NCI-H524 treated with DMSO at 0.1 percent for 48 hours (cell line): ENCODE results near the gene SIK2.
"Not testable (repeated sequence)": the region's sequence is repeated elsewhere in the genome, so short reads cannot be mapped to it uniquely, and the experiment has no call there.

Experiments used
- DNase-seq: peaks from one replicate; lab custom pipeline; 2025; lab: John Stamatoyannopoulos, UW

The SIK2 gene

DNA sequence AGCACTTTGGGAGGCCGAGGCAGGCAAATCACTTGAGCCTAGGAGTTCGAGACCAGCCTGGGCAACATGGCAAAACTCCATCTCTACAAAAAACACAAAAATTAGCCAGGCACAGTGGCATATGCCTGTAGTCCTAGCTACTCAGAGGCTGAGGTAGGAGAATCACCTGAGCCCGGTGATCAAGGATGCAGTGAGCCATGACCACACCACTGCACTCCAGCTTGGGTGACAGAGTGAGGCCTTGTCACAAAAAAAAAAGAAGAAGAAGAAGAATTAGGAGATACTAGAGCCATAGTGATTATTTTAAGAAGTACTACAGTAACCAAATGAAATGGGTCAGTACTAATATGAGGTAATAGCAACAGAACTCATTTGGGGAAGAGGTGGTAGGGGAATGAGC lies 56.2 kb downstream of the SIK2 start:
- not testable (repeated sequence) for DNase-seq

GRCh38 chr11:111659201-111660115 lies 57.2 kb downstream of the SIK2 start:
- no peak for DNase-seq

- no peak for DNase-seq
Observed at GRCh38 chr11:111660822-111661221, 58.6 kb downstream of the SIK2 start.

DNA sequence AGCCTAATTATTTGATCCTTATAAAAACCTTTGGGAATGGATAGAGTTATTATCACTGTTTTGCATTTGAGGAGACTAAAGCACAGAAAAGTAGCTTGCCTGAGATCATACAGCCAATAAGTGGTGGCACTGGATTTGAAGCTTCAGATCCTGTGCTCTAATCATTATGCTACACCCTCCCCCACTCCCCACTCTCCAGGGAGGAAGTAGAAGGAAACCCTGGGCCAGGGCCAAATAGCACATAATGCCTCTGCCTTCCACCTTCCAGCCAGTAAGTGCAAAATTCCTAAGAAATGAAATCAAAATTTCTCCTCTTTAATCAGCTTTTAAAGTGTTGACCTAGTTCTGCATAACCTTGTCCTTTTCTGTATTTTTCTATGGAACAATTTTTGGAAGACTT lies 61.6 kb downstream of the SIK2 start:
- DNase-seq: no peak

- DNase-seq: no peak
Observed at GRCh38 chr11:111665777-111666176, 63.5 kb downstream of the SIK2 start.

DNA sequence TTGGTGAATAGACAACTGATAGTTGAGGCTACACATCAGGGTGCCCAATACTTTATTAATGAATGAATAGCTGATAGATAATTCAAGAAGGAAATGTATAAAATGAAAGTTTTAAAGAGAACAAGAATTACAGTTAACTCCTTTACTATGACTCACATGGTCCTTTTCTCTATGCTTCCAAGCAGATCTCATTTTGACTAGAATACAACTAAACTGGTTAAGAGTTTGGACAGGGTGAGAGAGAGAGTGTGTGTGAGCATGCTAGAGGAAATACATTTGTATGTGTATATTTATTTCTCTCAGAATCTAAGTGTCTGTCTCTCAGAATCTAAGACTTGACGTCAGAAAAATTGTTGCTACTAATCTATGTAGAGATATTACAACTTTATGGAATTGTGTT lies 66.7 kb downstream of the SIK2 start:
- DNase-seq: no peak

DNA sequence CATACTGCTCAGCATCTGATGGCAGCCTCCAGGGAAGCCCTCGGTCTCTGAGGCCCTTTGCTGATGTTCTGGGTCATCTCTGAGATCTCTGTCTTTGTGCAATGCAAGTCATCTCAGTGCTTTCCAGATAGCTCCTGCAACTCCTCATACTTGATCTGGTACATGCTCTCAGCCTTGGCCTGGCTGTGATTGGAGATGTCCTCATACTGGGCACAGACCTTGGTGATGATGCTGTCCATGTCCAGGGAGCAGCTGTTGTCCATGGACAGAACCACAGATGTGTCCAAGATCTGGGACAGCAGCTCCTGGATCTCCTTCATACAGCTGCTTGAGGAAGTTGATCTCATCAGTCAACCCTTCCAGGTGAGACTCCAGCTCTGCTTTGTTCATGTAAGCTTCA lies 69.1 kb downstream of the SIK2 start:
- DNase-seq: no peak

- no peak for DNase-seq
Observed at GRCh38 chr11:111672949-111673348, 70.7 kb downstream of the SIK2 start.

DNA sequence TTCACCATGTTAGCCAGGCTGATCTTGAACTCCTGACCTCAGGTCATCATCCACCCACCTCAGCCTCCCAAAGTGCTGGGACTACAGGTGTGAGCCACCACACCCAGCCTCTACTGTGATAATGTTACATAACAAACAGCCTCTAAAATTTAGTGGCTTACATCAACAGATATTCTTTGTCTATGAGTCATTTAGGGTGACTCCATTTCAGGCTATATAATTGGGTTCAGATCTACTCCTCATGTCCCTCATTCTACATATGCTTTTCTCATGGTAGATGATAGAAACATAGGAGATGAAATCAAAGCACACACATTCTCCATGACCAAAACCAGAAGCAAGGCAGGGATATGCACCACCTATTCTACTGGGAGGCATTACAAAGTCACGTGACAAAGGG lies 72.7 kb downstream of the SIK2 start:
- DNase-seq: no peak

DNA sequence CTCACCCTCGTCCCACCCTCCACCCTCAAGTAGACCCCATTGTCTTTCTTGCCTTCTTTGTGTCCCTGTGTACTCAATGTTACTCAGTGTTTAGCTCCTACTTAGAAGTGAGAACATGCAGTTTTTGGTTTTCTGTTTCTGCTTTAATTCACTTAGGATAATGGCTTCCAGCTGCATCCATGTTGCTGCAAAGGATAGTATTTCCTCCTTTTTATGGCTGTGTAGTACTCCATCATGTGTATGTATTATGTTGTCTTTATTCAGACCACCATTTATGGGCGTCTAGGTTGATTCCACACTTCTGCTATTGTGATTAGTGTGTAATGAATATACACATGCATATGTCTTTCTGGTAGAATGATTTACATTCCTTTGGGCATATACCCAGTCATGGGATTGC lies 73.6 kb downstream of the SIK2 start:
- no peak for DNase-seq

DNA sequence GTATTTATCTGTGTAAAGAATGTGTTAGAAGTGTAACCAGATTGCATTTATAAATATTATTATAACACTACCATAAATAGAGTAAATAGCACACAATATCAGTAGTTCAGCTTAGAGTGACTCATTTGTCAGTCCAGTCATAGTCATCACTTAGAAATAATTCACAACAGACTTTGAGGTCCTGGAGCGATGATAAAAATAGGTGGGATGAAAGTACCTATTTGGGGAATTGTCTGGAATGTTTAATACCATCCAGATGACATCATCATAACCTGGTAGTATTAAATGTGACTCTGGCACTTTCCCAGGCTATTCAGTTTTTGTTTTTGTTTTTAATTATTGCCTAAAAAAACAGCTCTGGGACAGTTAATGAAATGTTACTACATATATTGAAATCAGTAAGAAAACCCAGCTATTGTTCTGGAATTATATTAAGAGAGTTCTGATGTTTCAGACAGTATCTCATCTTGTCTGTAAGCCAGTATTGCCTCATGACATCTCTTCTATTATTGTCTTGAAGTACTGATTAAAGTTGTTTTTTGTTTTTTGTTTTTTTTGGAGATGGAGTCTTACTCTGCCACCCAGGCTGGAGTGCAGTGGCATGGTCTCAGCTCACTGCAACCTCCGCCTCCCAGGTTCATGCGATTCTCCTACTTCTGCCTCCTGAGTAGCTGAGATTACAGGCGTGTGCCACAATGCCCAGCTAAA lies 74.8 kb downstream of the SIK2 start:
- DNase-seq: no peak

DNA sequence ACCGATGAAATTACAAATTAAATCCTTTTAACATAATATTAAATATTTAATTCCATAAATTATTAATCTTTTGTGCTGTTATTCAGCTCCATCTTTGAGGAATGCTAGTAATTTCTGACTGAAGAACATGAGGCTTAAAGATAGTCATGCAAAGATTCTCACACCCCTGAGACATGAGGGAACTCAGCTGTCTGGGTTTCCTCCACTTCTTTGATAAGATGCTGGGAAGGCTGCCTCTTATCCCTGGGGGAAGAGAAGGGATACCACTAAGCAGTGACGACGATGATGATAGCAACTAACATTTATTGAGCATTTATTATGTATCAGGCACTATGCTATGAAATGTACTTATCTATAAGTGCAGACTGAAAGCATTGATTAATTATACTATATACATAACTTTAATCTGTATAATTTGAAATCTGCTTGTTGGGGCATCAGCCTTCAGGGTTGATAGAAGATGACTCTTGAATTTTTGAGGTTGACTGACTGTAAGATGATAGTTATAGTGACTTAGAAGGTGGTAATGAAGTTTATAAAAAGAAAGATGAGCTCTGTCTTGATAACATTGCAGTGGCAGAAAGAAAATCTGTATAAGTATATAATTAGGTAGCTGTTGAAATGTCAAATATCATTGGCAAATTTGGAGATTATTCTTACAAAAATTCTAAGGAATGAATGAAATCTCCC lies 78.4 kb downstream of the SIK2 start:
- no peak for DNase-seq

GRCh38 chr11:111683806-111684205 lies 81.6 kb downstream of the SIK2 start:
- no peak for DNase-seq

DNA sequence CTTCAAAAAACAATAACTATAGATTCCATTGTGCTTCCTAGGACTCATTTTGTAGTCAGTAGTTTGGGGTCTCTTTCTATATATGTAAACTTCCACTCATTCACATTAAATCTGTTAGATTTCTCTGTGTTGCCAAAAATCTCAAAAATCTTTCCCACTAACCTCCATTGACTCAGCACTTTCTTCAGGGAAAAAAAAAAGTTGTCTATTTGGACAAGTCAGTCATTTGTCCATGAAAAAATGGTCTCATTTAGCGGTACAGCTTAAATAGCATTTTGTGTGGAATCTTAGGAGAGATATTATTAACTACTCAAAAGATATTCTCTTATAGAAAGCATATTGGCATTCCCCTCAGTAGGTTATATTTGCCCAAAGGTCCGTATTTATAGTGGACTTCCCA lies 82.0 kb downstream of the SIK2 start:
- DNase-seq: no peak

- DNase-seq: no peak
Observed at GRCh38 chr11:111688013-111688412, 85.8 kb downstream of the SIK2 start.

DNA sequence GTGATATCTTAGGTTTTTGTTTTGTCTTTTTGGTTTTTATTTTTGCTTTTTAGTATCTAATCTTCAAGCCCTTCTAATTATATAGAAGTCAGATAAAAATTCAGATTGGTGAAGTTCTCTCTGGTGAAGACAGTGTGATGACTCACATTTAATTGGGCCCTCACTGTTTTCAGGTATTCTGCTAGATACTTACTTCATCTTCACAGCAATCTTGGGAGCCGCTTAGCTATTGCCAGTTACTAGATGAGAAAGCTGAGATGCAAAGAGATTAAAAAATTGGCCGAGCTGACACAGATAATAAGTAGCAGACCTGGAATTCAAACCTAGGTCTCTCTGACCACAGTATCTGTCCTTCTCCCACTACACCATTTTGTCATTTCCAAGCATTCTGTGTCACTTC lies 88.9 kb downstream of the SIK2 start:
- no peak for DNase-seq

DNA sequence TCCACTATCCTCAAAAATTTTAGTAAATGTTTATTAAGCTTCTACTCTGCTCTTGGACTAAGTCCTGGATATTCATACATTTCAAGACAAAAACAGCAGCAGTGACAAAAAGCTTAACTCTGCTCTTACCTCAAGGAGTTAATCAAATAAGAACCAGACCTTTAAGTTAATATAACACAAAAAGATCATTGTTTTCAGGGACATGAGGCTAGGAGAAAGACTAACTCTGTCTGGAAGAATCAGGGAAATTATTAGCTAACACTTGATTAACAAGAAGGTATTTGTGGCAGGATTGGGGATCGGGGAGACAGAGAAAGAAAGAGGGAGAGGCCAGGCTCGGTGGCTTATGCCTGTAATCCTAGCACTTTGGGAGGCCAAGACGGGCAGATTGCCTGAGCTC lies 89.5 kb downstream of the SIK2 start:
- no peak for DNase-seq

GRCh38 chr11:111693224-111693937 lies 91.1 kb downstream of the SIK2 start:
- no peak for DNase-seq

DNA sequence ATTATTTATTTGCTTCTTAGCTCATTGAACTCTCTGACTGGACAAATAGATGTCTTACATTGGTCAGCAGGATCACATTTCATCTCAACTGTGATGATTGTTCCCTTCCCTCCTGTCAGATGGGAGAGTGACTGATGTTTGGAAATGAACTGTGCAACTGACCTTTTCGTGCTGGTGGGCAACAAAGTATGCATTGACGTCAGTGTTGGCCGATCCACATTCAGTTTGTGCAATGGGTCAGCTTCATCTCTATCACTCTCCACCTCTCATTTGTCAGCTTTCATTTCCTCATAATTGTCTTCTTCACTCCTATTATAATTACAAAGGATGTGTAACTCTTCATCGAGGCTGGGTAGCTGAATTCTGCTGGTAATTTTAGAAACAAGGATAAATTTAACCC lies 92.6 kb downstream of the SIK2 start:
- no peak for DNase-seq

- no peak for DNase-seq
Observed at GRCh38 chr11:111696556-111696955, 94.3 kb downstream of the SIK2 start.

GRCh38 chr11:111697933-111698371 lies 95.7 kb downstream of the SIK2 start:
- DNase-seq: no peak
